Urothelium cell line (cell line): ENCODE measurements around the gene C2CD3.

Source experiments
- DNase-seq: peaks from one replicate; pipeline ENCODE4 v3.0.0; 2011; ENCODE audit warnings: low spot score, mixed read lengths
- FAIRE-seq: peaks from 2 replicates; lab custom pipeline; 2011; peaks lifted over from hg19 to GRCh38; lab: Jason Lieb, UNC

Gene C2CD3

GRCh38 chr11:73969991-73970800 is 200.6 kb downstream of the C2CD3 start:
- DNase-seq: no peak

GRCh38 chr11:73969091-73969490 is 201.7 kb downstream of the C2CD3 start:
- no peak for FAIRE-seq

More at GRCh38 chr11:73969991-73970800, 200.6 kb downstream of the C2CD3 start:
- no peak for FAIRE-seq

GRCh38 chr11:73968356-73968966 is 202.3 kb downstream of the C2CD3 start:
- FAIRE-seq: no peak

More at GRCh38 chr11:73969091-73969490, 201.7 kb downstream of the C2CD3 start:
- DNase-seq: no peak

DNA sequence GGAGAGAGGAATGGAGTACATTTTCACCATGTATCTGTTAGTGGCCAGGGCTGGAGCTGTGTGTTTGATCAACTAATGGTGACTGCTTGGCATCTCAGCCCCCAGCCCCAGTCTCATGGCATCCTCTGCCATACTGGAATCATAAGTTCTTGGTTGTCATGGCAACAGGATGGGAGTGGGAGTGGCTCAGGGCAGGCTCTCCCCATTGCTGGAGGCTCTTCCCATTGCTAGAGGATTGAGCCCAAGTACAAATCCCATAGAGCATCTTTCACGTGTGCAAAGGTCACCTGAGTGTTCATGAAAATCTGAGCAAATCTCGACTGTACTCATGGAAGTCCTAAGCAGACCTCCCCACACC is 205.1 kb downstream of the C2CD3 start:
- FAIRE-seq: no peak

More at GRCh38 chr11:73968356-73968966, 202.3 kb downstream of the C2CD3 start:
- no peak for DNase-seq

DNA sequence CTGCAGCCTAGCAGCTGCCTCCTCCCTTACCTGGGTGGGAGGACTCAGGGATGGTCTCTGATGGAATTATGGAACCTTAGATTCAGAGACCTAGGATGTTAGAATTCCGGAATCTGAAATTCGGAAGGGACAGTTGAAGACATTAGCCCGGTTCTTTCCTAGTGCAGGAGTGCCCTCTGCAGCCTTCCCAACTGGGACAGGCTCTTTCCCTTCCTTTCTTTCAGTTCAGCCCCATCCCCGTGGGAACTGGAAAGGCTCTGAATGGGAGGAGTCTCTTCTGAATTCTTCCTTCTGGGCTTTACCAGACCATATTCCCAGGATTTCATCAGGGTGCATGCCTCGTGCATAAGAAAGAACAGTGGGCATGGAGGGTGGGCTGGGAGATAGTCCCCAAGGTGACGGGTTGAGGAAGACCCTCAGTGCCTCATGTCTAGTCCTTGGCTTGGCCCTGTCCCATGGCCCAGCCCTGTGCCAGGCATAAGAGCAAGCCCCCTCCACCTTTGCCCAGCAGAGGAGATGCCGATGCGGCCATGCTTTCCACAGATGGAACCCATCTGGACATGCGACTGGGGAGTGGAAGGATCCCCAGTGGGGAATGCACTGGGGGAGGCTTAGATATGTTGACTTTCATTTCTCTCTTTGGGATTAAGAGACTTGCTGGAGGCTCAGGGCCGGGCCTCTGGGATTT is 205.6 kb downstream of the C2CD3 start:
- DNase-seq (no peak), FAIRE-seq (no peak)

More for the DNA sequence above, 205.1 kb downstream of the C2CD3 start:
- DNase-seq: no peak

- FAIRE-seq (no peak), DNase-seq (no peak)
Observed at GRCh38 chr11:73963861-73964260, 206.9 kb downstream of the C2CD3 start.
